Suprapubic skin (tissue), 4 donors: Measurements from ENCODE around the gene IL1RAPL2. TPM values are rescaled to one million over a fixed set of nuclear protein-coding genes. Genes with fewer than 3 reads are reported as not detected.

Experiments
- DNase-seq, 2 donors: peaks; one replicate each; pipeline ENCODE4 v3.0.0-alpha.2; 2019; ENCODE audit warnings: low spot score in 2 of 2
- H3K27ac ChIP-seq: fragments of 200-600 bp; sonication (generic); one replicate; pipeline ENCODE4 v1.5.1; 2019
- H3K27me3 ChIP-seq: fragments of 200-600 bp; sonication (generic); one replicate; pipeline ENCODE4 v1.5.1; 2019
- H3K36me3 ChIP-seq: fragments of 200-600 bp; sonication (generic); one replicate; pipeline ENCODE4 v1.5.1; 2019
- H3K4me1 ChIP-seq: fragments of 200-600 bp; sonication (generic); one replicate; pipeline ENCODE4 v1.5.1; 2019
- H3K4me3 ChIP-seq: fragments of 200-600 bp; sonication (generic); one replicate; pipeline ENCODE4 v1.5.1; 2019; ENCODE audit warnings: mild to moderate bottlenecking
- H3K9me3 ChIP-seq: fragments of 200-600 bp; sonication (generic); one replicate; pipeline ENCODE4 v1.5.1; 2019
- EP300 ChIP-seq: sonication (generic); formaldehyde crosslinking; IDR thresholded peaks from one replicate; pipeline ENCODE4 v1.6.1; 2017; ENCODE audit warnings: antibody characterized with exemption
- POLR2A ChIP-seq, 2 donors: fragments of 450-650 bp; IDR thresholded peaks; one replicate each; pipeline ENCODE4 v1.6.1; 2017; ENCODE audit warnings: antibody characterized with exemption in 2 of 2, mild to moderate bottlenecking in 2 of 2, moderate library complexity in 2 of 2
- POLR2AphosphoS5 ChIP-seq, 3 donors: sonication (generic); formaldehyde crosslinking; IDR thresholded peaks; one replicate each; pipeline ENCODE4 v1.6.1; 2017; ENCODE audit warnings: antibody characterized with exemption in 3 of 3
- WGBS: methylation state at CpG from one replicate; pipeline ENCODE4 v1.1.5; 2018; 5-methylcytosine and 5-hydroxymethylcytosine counted together
- total RNA-seq, 4 donors: library from RNA; depleted of rRNA; stranded (reverse); fragments of >200 nt; gene quantifications; one replicate each; pipeline ENCODE4 v1.1.0, GENCODE V29; 2016
- TF ChIP-seq, protein P1 (sequence below), 2 donors: fragments of 200-600 bp in 1 of 2; fragments of 450-650 bp in 1 of 2; sonication (generic) in 1 of 2; IDR thresholded peaks; one replicate each; pipeline ENCODE4 v1.5.1; 2016 to 2019; ENCODE audit warnings: antibody characterized with exemption in 2 of 2, mild to moderate bottlenecking in 1 of 2, moderate library complexity in 1 of 2

Gene IL1RAPL2
- total RNA-seq, 4 donors from 2014 or later = 0.21 to 0.42 (median 0.25) TPM; not detected in 1

DNA sequence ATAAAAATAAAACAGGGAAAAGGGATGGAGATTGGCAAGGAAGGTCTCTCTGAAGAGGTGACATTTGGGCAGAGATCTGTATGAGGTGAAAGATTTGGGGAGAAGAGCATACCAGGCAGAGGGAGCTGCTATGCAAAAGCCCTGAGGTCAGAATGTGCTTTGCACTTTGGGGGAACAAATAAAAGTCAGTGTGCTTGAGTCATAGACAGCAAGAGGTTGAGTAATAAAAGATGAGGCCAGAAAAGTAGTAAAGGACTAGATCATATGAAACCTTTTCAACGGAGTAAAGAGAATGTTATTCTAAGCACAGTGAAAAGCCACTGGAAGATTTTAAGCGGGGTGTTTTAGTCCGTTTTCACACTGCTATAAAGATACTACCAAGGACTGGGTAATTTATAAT, 731.0 kb downstream of the IL1RAPL2 start:
- no peak for DNase-seq
- 77% methylated on average over 3 of the region's 3 CpGs for WGBS
- Histone ChIP-seq H3K36me3 (no peaks in the 10 kb centered on the region), H3K9me3 (no peaks in the 10 kb centered on the region), H3K4me1 (no peaks in the 10 kb centered on the region), H3K4me3 (no peak overlapping the region), H3K27me3 (no peaks in the 10 kb centered on the region), H3K27ac (no peak overlapping the region)
- TF ChIP-seq, protein P1, sequence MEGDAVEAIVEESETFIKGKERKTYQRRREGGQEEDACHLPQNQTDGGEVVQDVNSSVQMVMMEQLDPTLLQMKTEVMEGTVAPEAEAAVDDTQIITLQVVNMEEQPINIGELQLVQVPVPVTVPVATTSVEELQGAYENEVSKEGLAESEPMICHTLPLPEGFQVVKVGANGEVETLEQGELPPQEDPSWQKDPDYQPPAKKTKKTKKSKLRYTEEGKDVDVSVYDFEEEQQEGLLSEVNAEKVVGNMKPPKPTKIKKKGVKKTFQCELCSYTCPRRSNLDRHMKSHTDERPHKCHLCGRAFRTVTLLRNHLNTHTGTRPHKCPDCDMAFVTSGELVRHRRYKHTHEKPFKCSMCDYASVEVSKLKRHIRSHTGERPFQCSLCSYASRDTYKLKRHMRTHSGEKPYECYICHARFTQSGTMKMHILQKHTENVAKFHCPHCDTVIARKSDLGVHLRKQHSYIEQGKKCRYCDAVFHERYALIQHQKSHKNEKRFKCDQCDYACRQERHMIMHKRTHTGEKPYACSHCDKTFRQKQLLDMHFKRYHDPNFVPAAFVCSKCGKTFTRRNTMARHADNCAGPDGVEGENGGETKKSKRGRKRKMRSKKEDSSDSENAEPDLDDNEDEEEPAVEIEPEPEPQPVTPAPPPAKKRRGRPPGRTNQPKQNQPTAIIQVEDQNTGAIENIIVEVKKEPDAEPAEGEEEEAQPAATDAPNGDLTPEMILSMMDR (IDR thresholded peaks at IDR 0.05) = no peak
- TF ChIP-seq POLR2A (IDR thresholded peaks at IDR 0.05) = no peak
- TF ChIP-seq POLR2AphosphoS5 (IDR thresholded peaks at IDR 0.05) = no peak
- no peak for TF ChIP-seq EP300

DNA sequence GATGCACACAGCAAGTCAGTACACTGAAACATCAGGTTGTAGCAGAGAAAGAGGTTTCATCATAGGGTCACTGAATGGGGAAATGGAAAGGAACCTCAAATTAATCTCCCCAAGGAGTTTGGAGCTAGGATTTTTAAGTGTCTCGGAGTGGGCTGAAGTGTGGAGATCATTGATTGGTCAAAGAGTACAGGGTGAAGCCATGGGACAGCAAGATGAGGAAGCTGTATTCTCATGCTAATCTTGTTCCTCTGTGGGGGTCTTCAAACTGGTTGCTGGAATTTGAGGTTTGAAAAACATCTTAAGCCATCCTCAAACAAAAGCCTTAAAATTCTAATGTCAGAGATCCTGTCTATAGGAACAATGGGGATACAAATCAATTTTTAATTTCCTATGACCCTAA, 733.3 kb downstream of the IL1RAPL2 start:
- H3K9me3 ChIP-seq = no peaks in the 10 kb centered on the region
- no peaks in the 10 kb centered on the region for H3K27me3 ChIP-seq
- no peak overlapping the region for H3K4me3 ChIP-seq
- no peak overlapping the region for H3K27ac ChIP-seq
- H3K4me1 ChIP-seq = no peaks in the 10 kb centered on the region
- no peak for TF ChIP-seq EP300
- TF ChIP-seq POLR2A (IDR thresholded peaks at IDR 0.05) = no peak
- no peak for TF ChIP-seq POLR2AphosphoS5 (IDR thresholded peaks at IDR 0.05)
- TF ChIP-seq, protein P1 (IDR thresholded peaks at IDR 0.05) = no peak
- no peaks in the 10 kb centered on the region for H3K36me3 ChIP-seq
- no peak for DNase-seq
- 84% methylated on average over 1 of the region's 1 CpG for WGBS

DNA sequence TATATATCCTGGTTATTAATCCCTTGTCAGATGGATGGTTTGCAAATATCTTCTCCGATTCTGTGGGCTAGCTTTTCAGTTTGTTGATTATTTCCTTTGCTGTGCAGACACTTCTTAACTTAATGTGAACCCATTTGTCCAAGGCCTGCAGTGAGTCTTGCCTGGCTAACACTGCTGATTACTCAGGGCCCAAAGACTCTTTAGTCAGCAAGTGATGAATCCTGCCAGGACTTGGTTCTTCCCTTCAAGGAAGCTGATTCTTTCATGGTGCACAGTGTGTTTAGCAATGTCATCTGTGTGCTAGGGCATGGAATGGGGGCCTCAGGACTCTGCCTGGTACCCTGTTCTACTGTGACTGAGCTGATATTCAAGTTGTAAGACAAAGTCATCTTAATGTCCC, 736.2 kb downstream of the IL1RAPL2 start:
- no peak for TF ChIP-seq EP300
- TF ChIP-seq POLR2A (IDR thresholded peaks at IDR 0.05) = no peak
- TF ChIP-seq, protein P1 (IDR thresholded peaks at IDR 0.05) = no peak
- TF ChIP-seq POLR2AphosphoS5 (IDR thresholded peaks at IDR 0.05) = no peak
- no peaks in the 10 kb centered on the region for H3K4me1 ChIP-seq
- H3K27ac ChIP-seq = no peak overlapping the region
- no peaks in the 10 kb centered on the region for H3K27me3 ChIP-seq
- H3K36me3 ChIP-seq = no peaks in the 10 kb centered on the region
- no peaks in the 10 kb centered on the region for H3K9me3 ChIP-seq
- 79% methylated on average over 1 of the region's 1 CpG for WGBS
- no peak overlapping the region for H3K4me3 ChIP-seq
- no peak for DNase-seq

DNA sequence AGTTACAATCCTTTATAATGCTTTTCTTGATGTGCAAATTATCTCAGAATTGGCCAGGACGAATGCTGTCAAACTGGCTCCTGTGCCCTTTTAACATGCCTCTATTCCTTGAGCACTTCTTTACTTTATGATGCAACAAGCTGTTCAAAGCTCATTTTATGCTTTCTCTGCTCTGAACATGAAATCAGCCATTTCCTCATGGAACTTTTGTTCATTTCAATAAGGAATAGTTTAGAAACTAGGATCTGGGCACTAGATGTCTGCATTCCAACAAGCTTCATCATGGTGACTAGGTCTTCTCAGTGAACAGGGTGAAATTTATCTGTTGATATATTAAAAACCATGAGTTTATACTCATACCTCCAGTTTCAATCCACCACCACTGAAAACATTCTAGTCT, 741.8 kb downstream of the IL1RAPL2 start:
- H3K27me3 ChIP-seq = no peaks in the 10 kb centered on the region
- H3K4me3 ChIP-seq = no peak overlapping the region
- H3K9me3 ChIP-seq = no peaks in the 10 kb centered on the region
- no peaks in the 10 kb centered on the region for H3K4me1 ChIP-seq
- TF ChIP-seq POLR2A (IDR thresholded peaks at IDR 0.05) (no peak), EP300 (no peak), POLR2AphosphoS5 (IDR thresholded peaks at IDR 0.05) (no peak)
- TF ChIP-seq, protein P1 (IDR thresholded peaks at IDR 0.05) = no peak
- DNase-seq = no peak
- H3K27ac ChIP-seq = no peak overlapping the region
- WGBS = 25% methylated on average over 1 of the region's 1 CpG
- no peaks in the 10 kb centered on the region for H3K36me3 ChIP-seq

DNA sequence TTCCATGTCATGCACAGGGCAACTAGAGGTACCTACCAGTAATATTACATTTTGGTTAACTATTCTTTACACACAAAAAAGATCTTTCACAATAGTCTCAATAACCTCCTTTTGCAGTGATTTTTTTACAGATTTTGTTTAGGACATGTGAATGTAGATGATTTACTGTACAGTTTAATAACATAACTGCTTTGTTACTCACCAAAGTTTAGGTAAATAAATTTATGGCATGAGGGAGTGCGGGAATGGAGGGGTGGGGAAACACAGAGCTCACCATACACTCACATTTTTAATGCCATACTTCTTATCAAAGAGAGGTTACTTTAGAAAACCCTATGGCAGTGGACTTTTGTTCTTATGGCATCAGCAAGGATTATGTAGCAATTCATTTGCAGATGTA, 747.6 kb downstream of the IL1RAPL2 start:
- H3K4me1 ChIP-seq = no peaks in the 10 kb centered on the region
- H3K9me3 ChIP-seq = no peaks in the 10 kb centered on the region
- H3K27me3 ChIP-seq = no peaks in the 10 kb centered on the region
- TF ChIP-seq, protein P1 (IDR thresholded peaks at IDR 0.05) = no peak
- no peak for TF ChIP-seq POLR2A (IDR thresholded peaks at IDR 0.05)
- TF ChIP-seq EP300 = no peak
- no peak for TF ChIP-seq POLR2AphosphoS5 (IDR thresholded peaks at IDR 0.05)
- no peak overlapping the region for H3K4me3 ChIP-seq
- 53% methylated on average over 1 of the region's 1 CpG for WGBS
- no peaks in the 10 kb centered on the region for H3K36me3 ChIP-seq
- DNase-seq = no peak
- H3K27ac ChIP-seq = no peak overlapping the region
